Naive thymus-derived CD4-positive, alpha-beta T cell (primary cell): ENCODE measurements around the gene DOCK3. TPM values are rescaled to one million over a fixed set of nuclear protein-coding genes. Genes with fewer than 3 reads are reported as not detected.
"Not testable (repeated sequence)": the region's sequence is repeated elsewhere in the genome, so short reads cannot be mapped to it uniquely, and the experiment has no call there.

Experiments
- ATAC-seq: fragments of 150-1000 bp; cut with Tn5 transposase; 2 replicates; pipeline ENCODE4 v1.10.0; 2021; ENCODE audit warnings: mild to moderate bottlenecking, moderate library complexity
- CTCF ChIA-PET: fragments of 350-600 bp; sonication (Branson Sonifier 250); formaldehyde crosslinking; loops from one replicate; lab custom pipeline; 2021; ENCODE audit warnings: antibody characterized with exemption; lab: Charles Lee
- POLR2A ChIA-PET: fragments of 350-600 bp; sonication (Branson Sonifier 250); formaldehyde crosslinking; loops from one replicate; lab custom pipeline; 2021; ENCODE audit warnings: antibody characterized with exemption, inconsistent platforms; lab: Charles Lee
- DNase-seq, 9 donors: peaks; one replicate each; pipeline versions ENCODE4 v3.0.0 to v3.0.0-alpha.2; 2020 to 2022; ENCODE audit warnings: mixed read lengths in 1 of 9
- H3K27ac ChIP-seq: one replicate; pipeline ENCODE4 v1.7.0; 2013; ENCODE audit warnings: mild to moderate bottlenecking, low read depth, low read length, moderate library complexity
- H3K27me3 ChIP-seq, 2 donors: one replicate each; pipeline ENCODE4 v1.7.0; 2013; ENCODE audit warnings: low read length in 2 of 2, mild to moderate bottlenecking in 2 of 2, moderate library complexity in 2 of 2; ENCODE audit not compliant: control insufficient read depth in 2 of 2, insufficient read depth in 2 of 2
- H3K36me3 ChIP-seq, 3 experiments: 1 replicate in 2 of 3; 2 replicates in 1 of 3; pipeline ENCODE4 v1.7.0; 2013; ENCODE audit warnings: low read length in 3 of 3, mild to moderate bottlenecking in 3 of 3, moderate library complexity in 1 of 3; ENCODE audit not compliant: insufficient read depth in 3 of 3, control insufficient read depth in 2 of 3
- H3K4me1 ChIP-seq, 2 donors: one replicate each; pipeline ENCODE4 v1.7.0; 2013; ENCODE audit warnings: low read length in 2 of 2, mild to moderate bottlenecking in 2 of 2, moderate library complexity in 1 of 2; ENCODE audit not compliant: control insufficient read depth in 2 of 2, insufficient read depth in 2 of 2
- H3K4me3 ChIP-seq: 2 replicates; pipeline ENCODE4 v1.7.0; 2013; ENCODE audit warnings: mild to moderate bottlenecking, low read length
- H3K9me3 ChIP-seq, 3 experiments: 1 replicate in 2 of 3; 2 replicates in 1 of 3; pipeline ENCODE4 v1.7.0; 2013; ENCODE audit warnings: low read length in 3 of 3; ENCODE audit not compliant: control insufficient read depth in 2 of 3
- H3K27ac Mint-ChIP-seq, 9 donors: one replicate each; pipeline ENCODE4 v1.8.0; 2020 to 2022; ENCODE audit warnings: mixed read lengths in 9 of 9, mild to moderate bottlenecking in 8 of 9, moderate library complexity in 5 of 9, inconsistent platforms in 2 of 9
- H3K27me3 Mint-ChIP-seq, 5 donors: one replicate each; pipeline ENCODE4 v1.8.0; 2021 to 2022; ENCODE audit warnings: mixed read lengths in 5 of 5, mild to moderate bottlenecking in 1 of 5
- H3K36me3 Mint-ChIP-seq, 5 donors: one replicate each; pipeline ENCODE4 v1.8.0; 2020 to 2022; ENCODE audit warnings: mixed read lengths in 5 of 5, mild to moderate bottlenecking in 3 of 5, inconsistent platforms in 1 of 5
- H3K4me1 Mint-ChIP-seq, 7 donors: one replicate each; pipeline ENCODE4 v1.8.0; 2020 to 2022; ENCODE audit warnings: mixed read lengths in 7 of 7, mild to moderate bottlenecking in 3 of 7, inconsistent platforms in 1 of 7
- H3K4me3 Mint-ChIP-seq, 10 donors: one replicate each; pipeline ENCODE4 v1.8.0; 2020 to 2022; ENCODE audit warnings: mild to moderate bottlenecking in 10 of 10, mixed read lengths in 10 of 10, moderate library complexity in 6 of 10, inconsistent platforms in 2 of 10
- H3K9me3 Mint-ChIP-seq, 11 donors: one replicate each; pipeline ENCODE4 v1.8.0; 2020 to 2022; ENCODE audit warnings: mixed read lengths in 11 of 11, mild to moderate bottlenecking in 4 of 11, inconsistent platforms in 1 of 11, moderate library complexity in 1 of 11
- intact Hi-C, 2 donors: fragments of 100-400 bp; cut with micrococcal nuclease; formaldehyde crosslinking; loops; one replicate each; pipeline ENCODE4 v1.15.1; 2023
- polyA plus RNA-seq, 2 donors: library from polyadenylated mRNA; unstranded; fragments of 300-500 nt; fragmentation: Illumina TruSeq; gene quantifications; one replicate each; pipeline ENCODE4 v1.2.3, GENCODE V29; 2021
- total RNA-seq, 6 experiments: library from RNA in 5 of 6; stranded (reverse) in 5 of 6; gene quantifications; 1 replicate in 5 of 6; 2 replicates in 1 of 6; pipeline ENCODE4 v1.2.3 and lab custom pipeline; 2021 to 2026

The DOCK3 gene
- total and polyA plus RNA-seq, 7 experiments from 2014 or later: 0.19 to 2.9 (median 1.5) TPM

- intact Hi-C loops, H3K36me3 ChIP-seq, H3K4me3 Mint-ChIP-seq, H3K36me3 Mint-ChIP-seq, ATAC-seq, H3K9me3 ChIP-seq, H3K4me3 ChIP-seq, H3K27ac ChIP-seq, H3K27me3 ChIP-seq, H3K4me1 ChIP-seq, CTCF ChIA-PET, H3K4me1 Mint-ChIP-seq, H3K27ac Mint-ChIP-seq, DNase-seq, POLR2A ChIA-PET: not testable (repeated sequence)
- Mint-ChIP-seq H3K27me3 (peaks cover 2 to 27% (median 13%) of the 10 kb centered on the region in 5 donors), H3K9me3 (peaks cover 0 to 12% (median 2%) of the 10 kb centered on the region in 11 donors)
Observed at GRCh38 chr3:50882733-50883132, 208.0 kb downstream of the DOCK3 start.

- intact Hi-C loops: no loop called here
- no peaks in the 10 kb centered on the region for H3K4me1 Mint-ChIP-seq
- no peaks in the 10 kb centered on the region for H3K4me1 ChIP-seq
- H3K9me3 ChIP-seq: no peaks in the 10 kb centered on the region
- peaks cover 0 to 9% (median 2%) of the 10 kb centered on the region in 11 donors for H3K9me3 Mint-ChIP-seq
- H3K27ac ChIP-seq: no peak overlapping the region
- no peak overlapping the region for H3K4me3 Mint-ChIP-seq
- H3K27me3 Mint-ChIP-seq: peaks cover 0 to 21% (median 5%) of the 10 kb centered on the region in 5 donors
- CTCF ChIA-PET: no interaction called here
- no peak for ATAC-seq
- peaks cover 0 to 3% of the 10 kb centered on the region in 2 donors for H3K27me3 ChIP-seq
- no peak overlapping the region for H3K27ac Mint-ChIP-seq
- no peak for DNase-seq
- POLR2A ChIA-PET: no interaction called here
- no peaks in the 10 kb centered on the region for H3K36me3 Mint-ChIP-seq
- no peaks in the 10 kb centered on the region for H3K36me3 ChIP-seq
- H3K4me3 ChIP-seq: no peak overlapping the region
Observed at GRCh38 chr3:50883755-50884154, 209.0 kb downstream of the DOCK3 start.

- DNase-seq (no peak), ATAC-seq (no peak)
- Mint-ChIP-seq H3K4me3 (no peak overlapping the region), H3K27ac (no peak overlapping the region), H3K9me3 (peaks cover 0 to 9% (median 2%) of the 10 kb centered on the region in 11 donors), H3K36me3 (no peaks in the 10 kb centered on the region), H3K4me1 (no peaks in the 10 kb centered on the region), H3K27me3 (peaks cover 0 to 14% (median 5%) of the 10 kb centered on the region in 5 donors)
- ChIA-PET CTCF (no interaction called here), POLR2A (no interaction called here)
- H3K27ac ChIP-seq: no peak overlapping the region
- no peak overlapping the region for H3K4me3 ChIP-seq
- H3K9me3 ChIP-seq: no peaks in the 10 kb centered on the region
- H3K4me1 ChIP-seq: no peaks in the 10 kb centered on the region
- peaks cover 0 to 3% of the 10 kb centered on the region in 2 donors for H3K27me3 ChIP-seq
- H3K36me3 ChIP-seq: no peaks in the 10 kb centered on the region
- intact Hi-C loops: no loop called here
Observed at GRCh38 chr3:50885070-50885850, 210.5 kb downstream of the DOCK3 start.

- no peaks in the 10 kb centered on the region for H3K27me3 ChIP-seq
- no peak overlapping the region for H3K27ac Mint-ChIP-seq
- H3K36me3 Mint-ChIP-seq: peaks cover 0 to 15% (median 8%) of the 10 kb centered on the region in 5 donors
- peaks cover 5 to 43% (median 20%) of the 10 kb centered on the region in 11 donors for H3K9me3 Mint-ChIP-seq
- no peaks in the 10 kb centered on the region for H3K4me1 Mint-ChIP-seq
- no peaks in the 10 kb centered on the region for H3K36me3 ChIP-seq
- H3K4me3 Mint-ChIP-seq: no peak overlapping the region
- no peak overlapping the region for H3K27ac ChIP-seq
- H3K9me3 ChIP-seq: peaks cover 0 to 12% (median 0%) of the 10 kb centered on the region in 3 experiments
- no peak overlapping the region for H3K4me3 ChIP-seq
- no peaks in the 10 kb centered on the region for H3K4me1 ChIP-seq
- POLR2A ChIA-PET: no interaction called here
- DNase-seq (no peak), ATAC-seq (no peak)
- intact Hi-C loops: no loop called here
- CTCF ChIA-PET: no interaction called here
- peaks cover 2 to 10% (median 5%) of the 10 kb centered on the region in 5 donors for H3K27me3 Mint-ChIP-seq
Observed at GRCh38 chr3:50890688-50891344, 216.1 kb downstream of the DOCK3 start.

GRCh38 chr3:50901097-50901496 is 226.4 kb downstream of the DOCK3 start:
- ATAC-seq, H3K9me3 ChIP-seq, H3K4me3 Mint-ChIP-seq, POLR2A ChIA-PET, H3K36me3 ChIP-seq, H3K27ac ChIP-seq, H3K9me3 Mint-ChIP-seq, H3K36me3 Mint-ChIP-seq, intact Hi-C loops, H3K4me1 Mint-ChIP-seq, H3K4me1 ChIP-seq, H3K27me3 ChIP-seq, H3K4me3 ChIP-seq, DNase-seq, H3K27ac Mint-ChIP-seq: not testable (repeated sequence)
- peaks cover 5 to 16% (median 6%) of the 10 kb centered on the region in 5 donors for H3K27me3 Mint-ChIP-seq
- CTCF ChIA-PET: interaction anchor here (0.6 kb wide), 1 partner anchor 486 kb away, joined by 3 read pairs; no protein-coding TSS in a partner anchor

GRCh38 chr3:50912746-50913145 is 238.0 kb downstream of the DOCK3 start:
- Histone ChIP-seq H3K4me1 (no peaks in the 10 kb centered on the region), H3K4me3 (no peak overlapping the region), H3K27ac (no peak overlapping the region), H3K9me3 (no peaks in the 10 kb centered on the region), H3K27me3 (no peaks in the 10 kb centered on the region), H3K36me3 (no peaks in the 10 kb centered on the region)
- Mint-ChIP-seq H3K36me3 (peaks cover 0 to 20% (median 0%) of the 10 kb centered on the region in 5 donors), H3K27ac (no peak overlapping the region), H3K4me3 (no peak overlapping the region), H3K27me3 (peaks cover 0 to 32% (median 12%) of the 10 kb centered on the region in 5 donors), H3K9me3 (peaks cover 2 to 15% (median 7%) of the 10 kb centered on the region in 11 donors), H3K4me1 (no peaks in the 10 kb centered on the region)
- DNase-seq (no peak), ATAC-seq (no peak)
- intact Hi-C loops: no loop called here
- CTCF ChIA-PET: no interaction called here
- POLR2A ChIA-PET: no interaction called here
